Measurements from ENCODE around the gene RNASE7.
"Not testable (repeated sequence)": the region's sequence is repeated elsewhere in the genome, so short reads cannot be mapped to it uniquely, and the experiment has no call there.

RNASE7 gene, protein sequence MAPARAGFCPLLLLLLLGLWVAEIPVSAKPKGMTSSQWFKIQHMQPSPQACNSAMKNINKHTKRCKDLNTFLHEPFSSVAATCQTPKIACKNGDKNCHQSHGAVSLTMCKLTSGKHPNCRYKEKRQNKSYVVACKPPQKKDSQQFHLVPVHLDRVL

GRCh38 chr14:21041676-21042433, at the start of gene RNASE7:
RNASE7 (plus strand) TSS chr14:21042362; CDS start chr14:21042993, 631 bp downstream.
- DNase-seq: no peak

DNA sequence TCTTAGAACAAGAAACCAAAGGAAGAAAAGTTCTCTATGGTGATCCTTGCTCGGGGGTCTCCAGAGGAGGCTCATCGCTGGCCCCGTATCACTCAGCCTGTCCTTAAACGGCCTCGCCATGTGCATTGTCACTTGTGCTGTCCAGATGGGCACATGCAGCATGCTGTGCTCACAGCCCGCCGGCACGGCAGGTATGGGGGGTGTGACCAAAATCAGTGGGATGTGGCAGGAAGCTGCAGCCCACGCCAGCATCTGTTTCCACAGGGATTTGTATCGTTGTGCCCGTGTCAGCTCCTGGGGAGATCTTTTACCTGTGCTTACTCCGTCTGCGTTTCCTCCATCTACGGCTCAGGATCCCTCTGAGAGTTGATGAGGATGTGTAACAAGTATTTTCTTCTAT, 45.6 kb upstream of the RNASE7 start:
- DNase-seq: no peak

DNA sequence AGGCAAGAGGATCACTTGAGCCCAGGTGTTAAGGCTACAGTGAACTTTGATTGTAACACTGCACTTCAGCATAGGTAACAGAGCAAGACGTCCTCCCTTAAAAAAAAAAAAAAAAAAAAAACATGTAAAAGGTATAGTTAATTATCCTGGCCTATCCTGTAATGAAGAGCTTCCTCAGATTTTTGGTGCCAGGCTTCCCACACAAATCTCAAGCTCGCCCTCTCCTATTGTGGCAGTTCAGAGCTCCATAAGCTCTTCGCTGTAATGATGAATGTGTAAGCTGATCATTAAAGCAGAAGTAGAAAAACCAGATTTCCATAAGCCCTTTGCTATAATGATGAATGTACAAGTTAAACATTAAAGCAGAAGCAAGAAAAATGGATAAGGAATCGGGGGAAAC, 45.0 kb upstream of the RNASE7 start:
- DNase-seq: no peak

DNA sequence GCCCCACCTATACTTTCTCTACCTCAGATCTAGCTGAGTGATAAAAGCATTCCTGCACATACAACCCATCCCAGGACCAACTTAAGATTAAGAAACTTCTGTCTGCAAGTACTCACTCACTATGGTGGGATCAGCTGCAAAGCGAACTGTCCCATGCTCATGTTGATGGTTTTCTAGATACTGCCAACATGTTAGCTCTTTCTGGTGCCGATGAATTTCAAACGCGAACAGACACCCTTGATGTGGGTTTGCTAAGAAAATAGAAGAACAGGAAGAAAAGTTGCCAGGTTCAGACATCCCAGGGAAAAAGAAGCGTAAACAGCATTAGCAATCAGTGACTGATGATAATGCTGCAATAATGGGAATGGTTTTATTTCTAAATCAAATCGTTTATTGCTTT, 44.6 kb upstream of the RNASE7 start:
- no peak for DNase-seq

- DNase-seq: no peak
Observed at GRCh38 chr14:20998139-20998538, 44.0 kb upstream of the RNASE7 start.

DNA sequence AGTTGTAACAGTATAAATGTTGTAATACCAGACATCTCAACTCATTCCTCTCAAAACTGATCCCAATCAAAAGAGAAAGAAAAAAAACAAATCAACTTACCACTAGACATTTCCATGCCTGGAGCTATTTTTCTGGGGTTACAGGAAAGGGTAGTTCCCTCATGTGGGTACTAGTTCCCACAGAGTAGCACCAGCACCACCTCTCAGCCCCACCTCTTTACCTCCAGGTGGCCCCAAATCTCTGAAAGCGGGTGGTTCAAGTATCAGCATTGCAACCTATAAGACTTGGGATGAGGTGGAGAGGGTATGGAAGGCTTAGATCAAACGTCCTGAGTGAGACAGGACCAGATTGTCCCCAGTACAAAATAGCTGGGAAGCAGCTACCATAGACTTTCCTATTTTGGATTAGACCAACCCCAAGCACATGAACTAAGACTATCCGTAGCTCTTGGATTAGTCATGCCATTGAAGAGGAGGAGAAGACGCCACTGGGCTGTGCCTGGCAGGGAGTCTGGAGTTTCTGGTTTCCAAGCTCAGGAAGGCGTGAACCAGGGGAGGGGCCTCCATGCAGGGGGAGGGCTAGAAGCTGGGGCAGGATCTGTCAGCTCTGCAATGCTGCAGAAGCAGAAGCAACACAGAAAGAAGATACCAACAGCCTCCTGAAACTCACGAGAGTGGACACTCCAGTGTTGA, 43.3 kb upstream of the RNASE7 start, which contains the start of gene SLC39A2:
TSS of gene SLC39A2 (plus strand) at position 620 of the 693 bp plus-strand sequence. CDS start 154 bp downstream, outside the sequence.
- DNase-seq: no peak

GRCh38 chr14:20999591-20999990, 42.6 kb upstream of the RNASE7 start:
- no peak for DNase-seq

DNA sequence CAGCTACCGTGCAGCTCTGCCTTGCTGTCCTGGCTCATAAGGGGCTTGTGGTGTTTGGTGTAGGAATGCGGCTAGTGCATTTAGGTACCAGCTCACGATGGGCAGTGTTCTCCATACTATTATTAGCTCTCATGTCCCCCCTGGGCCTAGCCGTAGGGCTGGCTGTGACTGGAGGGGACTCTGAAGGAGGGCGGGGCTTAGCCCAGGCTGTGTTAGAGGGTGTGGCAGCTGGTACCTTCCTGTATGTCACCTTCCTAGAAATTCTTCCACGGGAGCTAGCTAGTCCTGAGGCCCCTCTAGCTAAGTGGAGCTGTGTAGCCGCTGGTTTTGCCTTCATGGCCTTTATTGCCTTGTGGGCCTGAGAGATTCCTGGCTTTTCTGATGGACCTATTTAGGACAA, 40.9 kb upstream of the RNASE7 start:
- DNase-seq: no peak

GRCh38 chr14:21003788-21004346, 38.3 kb upstream of the RNASE7 start:
- no peak for DNase-seq

DNA sequence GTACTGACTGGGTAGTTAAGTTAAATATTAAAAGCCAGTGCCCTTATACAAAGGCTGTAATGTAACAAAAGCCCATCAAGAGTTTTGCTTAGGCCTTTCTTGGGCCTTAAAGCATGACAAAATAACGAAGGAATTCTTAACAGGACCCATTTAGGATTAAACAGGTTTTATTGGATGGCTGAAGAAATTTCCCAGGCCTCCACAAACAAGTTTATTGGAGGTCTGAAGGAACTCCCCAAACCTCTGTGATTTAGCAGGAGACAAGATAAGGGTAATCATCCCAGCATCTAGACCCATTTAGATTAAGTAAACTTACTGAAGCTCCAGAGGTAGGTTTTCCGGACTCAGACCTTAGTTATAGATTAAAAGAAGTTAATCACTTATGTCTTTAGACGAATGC, 32.4 kb upstream of the RNASE7 start:
- DNase-seq: not testable (repeated sequence)

DNA sequence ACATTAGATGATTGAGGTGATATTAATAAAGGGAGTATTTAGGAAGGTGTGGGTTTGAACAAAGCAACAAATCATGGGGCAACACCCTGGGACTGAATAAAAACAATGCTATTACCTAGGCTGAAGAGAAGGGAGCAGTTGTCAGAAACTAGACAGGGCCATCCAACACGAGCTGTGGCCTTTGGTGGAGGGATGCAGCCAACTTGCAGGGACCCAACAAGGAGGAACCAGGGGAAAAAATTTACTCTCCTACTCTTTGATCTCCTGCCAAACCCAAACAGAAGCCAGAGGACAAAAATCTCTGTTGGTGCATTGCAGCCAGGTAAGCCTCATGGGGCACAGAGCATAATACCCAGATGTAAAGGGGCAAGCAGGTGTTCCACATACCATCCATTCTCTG, 31.0 kb upstream of the RNASE7 start:
- no peak for DNase-seq

DNA sequence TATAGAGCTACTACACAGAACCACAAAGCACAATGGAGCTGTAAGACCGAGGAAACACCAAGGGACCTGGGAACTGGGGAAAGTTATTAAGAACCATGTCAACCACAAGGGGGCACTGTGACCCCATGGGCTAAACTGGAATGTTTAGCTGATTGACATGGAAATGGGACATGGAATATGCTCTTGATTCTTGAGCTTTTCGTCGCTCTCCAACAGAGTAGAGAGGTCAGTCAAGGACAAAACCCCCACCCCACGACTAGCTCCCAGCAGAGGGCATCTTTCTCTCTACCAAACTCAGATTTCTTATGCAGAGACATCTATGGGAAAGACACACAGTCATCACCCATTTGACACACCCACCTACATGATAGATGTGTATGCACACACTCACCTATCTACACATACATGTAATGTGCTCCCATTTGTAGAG, 27.4 kb upstream of the RNASE7 start:
- peak; percentile 82 for DNase-seq

- DNase-seq: no peak
Observed at GRCh38 chr14:21015312-21015711, 26.9 kb upstream of the RNASE7 start.

GRCh38 chr14:21016413-21017190, 25.6 kb upstream of the RNASE7 start:
- no peak for DNase-seq

DNA sequence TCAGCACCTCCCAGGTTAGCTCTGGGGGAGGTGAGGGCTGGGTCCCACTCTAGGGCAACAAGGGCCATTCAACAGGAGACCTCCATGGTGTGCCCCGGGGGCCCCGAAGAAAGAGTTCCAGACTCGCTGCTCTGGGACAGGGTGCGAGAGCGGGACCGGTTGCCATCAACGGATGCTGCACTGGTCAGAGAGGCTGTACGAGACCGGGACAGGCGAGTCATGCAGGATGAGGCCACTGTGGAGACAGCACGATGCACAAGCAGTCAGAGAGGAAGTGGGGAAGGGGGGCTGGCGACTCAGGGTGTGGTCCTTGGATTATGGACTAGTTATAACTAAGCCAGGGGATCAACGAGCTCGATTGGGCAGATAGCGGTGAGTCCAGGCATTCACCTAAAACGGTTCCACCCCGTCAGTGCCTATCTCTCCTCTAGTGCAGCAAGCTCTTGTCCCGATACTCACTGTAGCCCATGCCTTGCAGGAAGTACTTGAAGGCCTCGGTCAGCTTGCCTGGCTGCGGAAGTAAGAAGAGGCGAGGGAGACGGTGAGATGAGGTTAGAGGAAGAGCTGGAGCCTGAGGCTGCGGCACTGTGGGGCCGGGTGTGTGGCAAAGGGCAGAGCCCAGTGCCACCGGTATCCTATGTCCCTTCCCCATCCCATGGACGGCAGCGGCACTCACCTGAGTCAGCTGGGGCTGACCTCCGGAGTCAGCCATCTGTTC, 24.5 kb upstream of the RNASE7 start:
- no peak for DNase-seq

GRCh38 chr14:21018286-21018685, 23.9 kb upstream of the RNASE7 start:
- no peak for DNase-seq

GRCh38 chr14:21018781-21019180, 23.4 kb upstream of the RNASE7 start:
- no peak for DNase-seq

DNA sequence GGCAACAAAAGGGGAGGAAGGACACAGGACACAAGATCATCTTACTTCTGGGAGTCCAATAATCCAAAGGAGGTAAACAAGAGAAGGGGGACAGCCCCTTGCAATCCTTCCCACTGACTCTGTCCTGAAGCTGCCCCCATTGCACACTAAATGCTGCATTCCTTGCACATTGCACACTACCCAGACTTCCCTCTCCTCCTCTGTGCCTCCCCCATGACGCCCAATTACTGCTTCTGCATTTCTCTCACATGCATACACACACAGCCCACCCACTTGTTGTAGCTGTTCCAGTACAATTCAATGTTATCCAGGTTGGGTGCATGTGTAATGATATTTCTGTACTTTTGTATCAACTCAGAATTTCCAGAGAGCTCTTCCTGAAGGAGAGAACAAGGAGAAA, 22.8 kb upstream of the RNASE7 start:
- DNase-seq: no peak

DNA sequence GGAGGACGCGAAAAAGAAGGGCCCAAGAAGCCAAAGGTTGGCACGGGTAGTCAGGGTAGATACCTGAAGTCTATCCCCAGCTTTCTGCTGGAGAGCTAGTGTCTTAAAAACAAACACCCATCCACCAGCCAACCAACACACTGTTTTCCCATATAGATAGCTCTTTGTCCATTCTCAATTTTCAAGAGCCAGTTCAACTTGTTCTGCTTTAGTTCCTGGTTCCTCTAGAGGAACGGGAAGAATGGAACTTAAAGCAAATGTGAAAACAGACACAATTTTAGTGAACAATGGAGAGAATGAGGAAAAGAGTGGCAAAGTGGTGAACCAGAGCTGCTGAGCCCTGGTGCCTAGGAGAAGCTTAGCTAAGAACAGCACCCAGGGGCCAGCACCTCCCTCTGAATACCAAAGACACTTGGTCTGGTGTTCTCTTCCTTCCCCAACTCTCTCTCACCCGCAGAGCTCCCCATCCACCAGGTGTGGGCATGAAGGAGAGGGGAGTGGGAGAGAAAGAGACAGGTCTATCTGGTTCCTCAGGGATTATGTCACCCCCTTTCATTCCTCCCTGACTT, 21.1 kb upstream of the RNASE7 start:
- DNase-seq: no peak

DNA sequence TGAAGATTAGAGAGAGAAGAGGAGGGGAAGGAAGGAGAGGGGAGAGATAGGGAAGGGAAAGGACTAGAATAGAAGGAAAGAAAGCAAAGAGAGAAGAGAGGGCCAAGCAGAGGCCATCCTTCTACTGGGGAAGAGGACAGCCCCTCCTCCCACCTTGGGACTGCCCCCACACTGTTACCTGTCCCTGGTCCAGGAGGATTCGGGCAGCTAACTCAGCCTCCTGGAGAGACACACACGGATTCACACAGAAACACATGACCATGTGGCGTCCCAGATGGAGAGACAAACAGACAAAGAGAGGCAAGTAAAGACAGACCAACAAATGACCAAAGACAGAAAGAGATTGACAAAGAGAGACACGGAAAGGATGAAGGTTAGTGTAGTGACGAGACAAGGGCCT, 19.5 kb upstream of the RNASE7 start:
- DNase-seq: no peak

GRCh38 chr14:21023174-21023573, 19.0 kb upstream of the RNASE7 start:
- DNase-seq: no peak
